Breast epithelium (tissue), 3 donors: ENCODE data around the gene PROSER3.

Experiments
- CTCF ChIP-seq, 3 donors: fragments of 450-650 bp; IDR thresholded peaks; one replicate each; pipeline ENCODE4 v1.5.1; 2016 to 2017; ENCODE audit warnings: antibody characterized with exemption in 3 of 3, mild to moderate bottlenecking in 3 of 3, moderate library complexity in 3 of 3
- POLR2A ChIP-seq: fragments of 450-650 bp; IDR thresholded peaks from one replicate; pipeline ENCODE4 v1.6.1; 2016; ENCODE audit warnings: antibody characterized with exemption, mild to moderate bottlenecking, moderate library complexity
- POLR2AphosphoS5 ChIP-seq, 3 donors: sonication (generic); formaldehyde crosslinking; IDR thresholded peaks; one replicate each; pipeline ENCODE4 v1.6.1; 2017; ENCODE audit warnings: antibody characterized with exemption in 3 of 3

GRCh38 chr19:35740423-35741202 lies 17.4 kb upstream of the PROSER3 start:
- no peak for TF ChIP-seq POLR2A
- TF ChIP-seq CTCF (IDR thresholded peaks at IDR 0.05): no peak
- peak; percentile 36 to 90 (median 51) for TF ChIP-seq POLR2AphosphoS5 (IDR thresholded peaks at IDR 0.05)
